Colonic mucosa (tissue), 4 donors: ENCODE data around the gene ZNF578. TPM values are rescaled to one million over a fixed set of nuclear protein-coding genes. Genes with fewer than 3 reads are reported as not detected.
"Not testable (repeated sequence)": the region's sequence is repeated elsewhere in the genome, so short reads cannot be mapped to it uniquely, and the experiment has no call there.

ENCODE experiments used
- DNase-seq: peaks from one replicate; pipeline ENCODE4 v3.0.0-alpha.2; 2020
- H3K27ac ChIP-seq: fragments of 200-600 bp; one replicate; pipeline ENCODE4 v1.8.0; 2021
- H3K27me3 ChIP-seq: fragments of 200-600 bp; one replicate; pipeline ENCODE4 v1.8.0; 2021
- H3K36me3 ChIP-seq: fragments of 200-600 bp; one replicate; pipeline ENCODE4 v1.8.0; 2021
- H3K4me1 ChIP-seq: fragments of 200-600 bp; one replicate; pipeline ENCODE4 v1.8.0; 2021; ENCODE audit warnings: mild to moderate bottlenecking
- H3K4me3 ChIP-seq: fragments of 200-600 bp; one replicate; pipeline ENCODE4 v1.8.0; 2021
- H3K9ac ChIP-seq, 2 donors: one replicate each; pipeline ENCODE4 v1.7.0; 2013; ENCODE audit warnings: control low read depth in 2 of 2, low read depth in 2 of 2, low read length in 2 of 2
- H3K9me3 ChIP-seq: fragments of 200-600 bp; one replicate; pipeline ENCODE4 v1.8.0; 2021
- CTCF ChIP-seq: fragments of 200-600 bp; IDR thresholded peaks from one replicate; pipeline ENCODE4 v1.8.0; 2022; ENCODE audit warnings: antibody characterized with exemption, mild to moderate bottlenecking
- intact Hi-C: fragments of 100-400 bp; cut with DNase I; formaldehyde crosslinking; loops from one replicate; pipeline ENCODE4 v1.14.1; 2022
- total RNA-seq, 2 donors: library from RNA; stranded (reverse); fragmentation: NEBNext Ultra II Directional in 1 of 2; extraction: Animal tissue kit (Norgen Biotek cat#: 25700) in 1 of 2; gene quantifications; one replicate each; pipeline ENCODE4 v1.2.1, GENCODE V29; 2021
- donor health status: healthy.
- donor health status: DM: no; HTN: no; CAD: no.
- donor health status: DM: no; HTN: no; CAD: no.

ZNF578 gene
- total RNA-seq, 2 donors from 2014 or later: 0.27 to 0.40 TPM

- peak; percentile 72 for DNase-seq
- intact Hi-C loops: no loop called here
- Histone ChIP-seq H3K9me3 (no peaks in the 10 kb centered on the region), H3K4me3 (peak overlapping the region; percentile 31), H3K36me3 (peaks cover 6% of the 10 kb centered on the region), H3K9ac (peak overlapping the region; percentile 26 to 73), H3K27me3 (no peaks in the 10 kb centered on the region), H3K4me1 (no peaks in the 10 kb centered on the region), H3K27ac (peak overlapping the region; percentile 53)
- TF ChIP-seq CTCF: peak; percentile 8
Measured at GRCh38 chr19:52535771-52536447, 82.6 kb downstream of the ZNF578 start.

GRCh38 chr19:52536448-52536800 is 83.1 kb downstream of the ZNF578 start:
- no peaks in the 10 kb centered on the region for H3K27me3 ChIP-seq
- peak overlapping the region; percentile 31 for H3K4me3 ChIP-seq
- no peak for TF ChIP-seq CTCF
- no peaks in the 10 kb centered on the region for H3K4me1 ChIP-seq
- peak overlapping the region; percentile 26 to 73 for H3K9ac ChIP-seq
- no peak for DNase-seq
- H3K9me3 ChIP-seq: no peaks in the 10 kb centered on the region
- H3K36me3 ChIP-seq: peaks cover 6% of the 10 kb centered on the region
- intact Hi-C loops: no loop called here
- H3K27ac ChIP-seq: peak overlapping the region; percentile 53

DNA sequence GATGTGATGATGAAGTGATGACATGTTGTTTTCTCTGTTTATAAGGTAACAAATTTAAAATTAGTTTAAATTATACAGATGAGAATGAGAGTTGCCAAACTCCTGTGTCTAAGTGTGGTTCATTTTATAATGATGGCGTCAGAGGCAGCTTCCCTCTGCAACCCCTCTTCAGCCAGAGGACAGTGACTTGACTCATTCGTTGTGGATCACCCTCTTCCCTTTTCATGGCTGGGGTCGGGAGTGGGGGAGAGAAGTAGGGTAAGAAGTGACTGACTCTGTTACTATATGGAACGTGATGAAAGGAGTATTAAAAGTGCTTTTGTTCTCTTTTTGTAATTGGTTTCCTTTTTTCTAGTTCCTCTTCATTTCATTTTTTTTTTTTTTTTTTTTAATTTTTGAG is 85.5 kb downstream of the ZNF578 start:
- H3K4me1 ChIP-seq, H3K9me3 ChIP-seq, H3K27me3 ChIP-seq, H3K9ac ChIP-seq, H3K36me3 ChIP-seq, DNase-seq, H3K4me3 ChIP-seq, intact Hi-C loops, H3K27ac ChIP-seq: not testable (repeated sequence)

GRCh38 chr19:52541176-52541575 is 87.8 kb downstream of the ZNF578 start:
- H3K9me3 ChIP-seq, DNase-seq, H3K4me1 ChIP-seq, H3K27me3 ChIP-seq, H3K4me3 ChIP-seq, H3K27ac ChIP-seq, H3K9ac ChIP-seq, intact Hi-C loops: not testable (repeated sequence)
- H3K36me3 ChIP-seq: peaks cover 17% of the 10 kb centered on the region

DNA sequence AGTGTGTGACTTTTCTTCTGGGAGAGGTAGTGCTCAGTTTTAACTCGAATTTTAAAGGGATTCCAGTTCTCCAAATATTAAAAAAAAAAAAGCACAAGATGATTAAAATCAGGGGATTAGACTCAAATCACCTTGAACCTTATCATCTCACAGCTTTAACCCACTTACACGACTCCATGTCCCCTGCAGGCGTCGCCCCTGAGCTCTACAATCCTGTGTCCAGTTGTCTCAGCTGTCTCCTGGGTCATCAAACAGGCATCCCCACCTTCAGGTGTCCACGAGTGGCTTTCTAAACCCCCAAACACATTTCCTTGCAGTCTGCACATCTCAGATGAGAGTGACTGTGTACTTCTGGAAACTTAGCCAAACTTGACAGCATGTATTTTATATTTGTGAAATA is 88.3 kb downstream of the ZNF578 start:
- H3K36me3 ChIP-seq: peaks cover 17% of the 10 kb centered on the region
- TF ChIP-seq CTCF: no peak
- no peak overlapping the region for H3K27ac ChIP-seq
- no peak overlapping the region for H3K4me3 ChIP-seq
- H3K27me3 ChIP-seq: no peaks in the 10 kb centered on the region
- H3K9me3 ChIP-seq: no peaks in the 10 kb centered on the region
- intact Hi-C loops: no loop called here
- no peak overlapping the region for H3K9ac ChIP-seq
- DNase-seq: no peak
- H3K4me1 ChIP-seq: no peaks in the 10 kb centered on the region

GRCh38 chr19:52542541-52542940 is 89.2 kb downstream of the ZNF578 start:
- H3K9me3 ChIP-seq, H3K4me3 ChIP-seq, H3K27me3 ChIP-seq, intact Hi-C loops, H3K9ac ChIP-seq, DNase-seq, H3K27ac ChIP-seq, H3K4me1 ChIP-seq: not testable (repeated sequence)
- peaks cover 17% of the 10 kb centered on the region for H3K36me3 ChIP-seq

- Histone ChIP-seq H3K9ac (no peak overlapping the region), H3K36me3 (peaks cover 17% of the 10 kb centered on the region), H3K9me3 (no peaks in the 10 kb centered on the region), H3K4me3 (no peak overlapping the region), H3K27me3 (no peaks in the 10 kb centered on the region), H3K27ac (no peak overlapping the region), H3K4me1 (no peaks in the 10 kb centered on the region)
- no peak for DNase-seq
- intact Hi-C loops: no loop called here
- TF ChIP-seq CTCF: no peak
Measured at GRCh38 chr19:52542984-52543664, 89.8 kb downstream of the ZNF578 start.
